ENCODE data around the gene NCKAP5L.

NCKAP5L gene

GRCh38 chr12:49823350-49823749, 4.9 kb downstream of the NCKAP5L start:
- no peak for DNase-seq (ENCODE audit: low read depth)

GRCh38 chr12:49821373-49822287, 6.6 kb downstream of the NCKAP5L start:
- no peak for DNase-seq (ENCODE audit: low read depth)

- DNase-seq (ENCODE audit: low read depth), result no peak
Observed at GRCh38 chr12:49819786-49820185, 8.4 kb downstream of the NCKAP5L start.

- DNase-seq (ENCODE audit: low read depth), result no peak
Observed at GRCh38 chr12:49818241-49818895, 9.8 kb downstream of the NCKAP5L start.

GRCh38 chr12:49813131-49813530, 15.1 kb downstream of the NCKAP5L start:
- DNase-seq (ENCODE audit: low read depth), result no peak

GRCh38 chr12:49811961-49812401, 16.2 kb downstream of the NCKAP5L start:
- DNase-seq (ENCODE audit: low read depth), result no peak

- DNase-seq (ENCODE audit: low read depth), result no peak
Observed at GRCh38 chr12:49811136-49811535, 17.1 kb downstream of the NCKAP5L start.

GRCh38 chr12:49809906-49810389, 18.3 kb downstream of the NCKAP5L start:
- DNase-seq (ENCODE audit: low read depth), result no peak

GRCh38 chr12:49809381-49809905, 18.8 kb downstream of the NCKAP5L start:
- no peak for DNase-seq (ENCODE audit: low read depth)

GRCh38 chr12:49808686-49809380, 19.4 kb downstream of the NCKAP5L start:
- DNase-seq (ENCODE audit: low read depth), result no peak

GRCh38 chr12:49807991-49808580, 20.1 kb downstream of the NCKAP5L start:
- no peak for DNase-seq (ENCODE audit: low read depth)

- no peak for DNase-seq (ENCODE audit: low read depth)
Observed at GRCh38 chr12:49806877-49807276, 21.3 kb downstream of the NCKAP5L start.

- no peak for DNase-seq (ENCODE audit: low read depth)
Observed at GRCh38 chr12:49806321-49806813, 21.8 kb downstream of the NCKAP5L start.

GRCh38 chr12:49805409-49805808, 22.8 kb downstream of the NCKAP5L start:
- no peak for DNase-seq (ENCODE audit: low read depth)

GRCh38 chr12:49804821-49805220, 23.4 kb downstream of the NCKAP5L start:
- DNase-seq (ENCODE audit: low read depth), result no peak

GRCh38 chr12:49803693-49804450, 24.3 kb downstream of the NCKAP5L start:
- DNase-seq (ENCODE audit: low read depth), result no peak

- no peak for DNase-seq (ENCODE audit: low read depth)
Observed at GRCh38 chr12:49801141-49802063, 26.8 kb downstream of the NCKAP5L start.

GRCh38 chr12:49800421-49801140, 27.6 kb downstream of the NCKAP5L start:
- DNase-seq (ENCODE audit: low read depth), result no peak

- no peak for DNase-seq (ENCODE audit: low read depth)
Observed at GRCh38 chr12:49798934-49799333, 29.3 kb downstream of the NCKAP5L start.
